ENCODE data around the gene BBS9. TPM values are rescaled to one million over a fixed set of nuclear protein-coding genes. Genes with fewer than 3 reads are reported as not detected.

Gene BBS9
- polyA plus RNA-seq, 1 donor from 2014 or later: 9.8 TPM

DNA sequence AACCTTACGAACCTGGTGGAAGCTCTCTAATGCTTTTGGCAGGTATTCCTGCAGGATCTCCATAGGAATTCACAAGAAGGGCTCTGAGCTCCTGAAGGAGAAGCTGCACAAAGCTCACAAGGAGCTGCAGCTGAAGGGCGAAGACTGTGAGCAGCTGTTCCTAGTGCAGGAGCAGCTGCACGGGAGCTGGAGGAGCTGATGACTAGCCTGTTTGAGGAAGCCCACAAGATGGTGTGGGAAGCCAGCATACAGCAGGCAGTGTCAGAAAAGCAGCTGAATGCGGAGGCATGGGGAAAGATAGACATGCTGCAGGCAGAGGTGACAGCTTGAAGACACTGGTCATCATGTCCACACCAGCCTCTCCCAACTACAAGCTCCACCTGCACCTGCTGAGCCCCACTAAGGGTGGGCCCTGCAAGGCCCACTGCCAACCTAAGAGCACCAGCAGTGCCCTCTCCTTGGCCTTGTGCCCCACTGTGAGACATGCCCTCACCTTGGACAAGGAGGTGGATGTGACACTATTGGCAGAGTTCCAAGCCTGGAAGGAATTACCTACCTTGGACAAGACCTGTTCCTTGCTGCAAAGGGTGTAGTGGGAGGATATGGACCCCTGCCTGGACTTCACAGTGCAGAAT is 250.6 kb downstream of the BBS9 start:
- Histone ChIP-seq H3K4me2 (ENCODE audit: low read length) (no peak overlapping the region), H3K36me3 (ENCODE audit: insufficient read depth, low read length) (no peaks in the 10 kb centered on the region), H3K27ac (ENCODE audit: low read length) (no peak overlapping the region), H4K20me1 (ENCODE audit: insufficient read depth) (no peaks in the 10 kb centered on the region), H3F3A (ENCODE audit: insufficient read depth, low read length, poor library complexity, severe bottlenecking) (no peaks in the 10 kb centered on the region), H3K9ac (ENCODE audit: low read length) (no peak overlapping the region), H3K79me2 (replicated peaks; ENCODE audit: insufficient read depth, low read length) (no peaks in the 10 kb centered on the region), H2AFZ (ENCODE audit: low read depth, low read length) (no peak overlapping the region), H3K27me3 (ENCODE audit: insufficient read depth, low read depth, low read length) (no peaks in the 10 kb centered on the region), H3K4me3 (ENCODE audit: low read length) (no peak overlapping the region), H3K9me3 (ENCODE audit: low read length) (no peaks in the 10 kb centered on the region), H3K9me2 (ENCODE audit: insufficient read depth, low read length) (no peaks in the 10 kb centered on the region)
- no peak for TF ChIP-seq EP300 (conservative IDR thresholded peaks at IDR 0.05; ENCODE audit: poor library complexity, severe bottlenecking)
- no peak for TF ChIP-seq POLR2AphosphoS5 (IDR thresholded peaks at IDR 0.05)
- TF ChIP-seq, protein P1, sequence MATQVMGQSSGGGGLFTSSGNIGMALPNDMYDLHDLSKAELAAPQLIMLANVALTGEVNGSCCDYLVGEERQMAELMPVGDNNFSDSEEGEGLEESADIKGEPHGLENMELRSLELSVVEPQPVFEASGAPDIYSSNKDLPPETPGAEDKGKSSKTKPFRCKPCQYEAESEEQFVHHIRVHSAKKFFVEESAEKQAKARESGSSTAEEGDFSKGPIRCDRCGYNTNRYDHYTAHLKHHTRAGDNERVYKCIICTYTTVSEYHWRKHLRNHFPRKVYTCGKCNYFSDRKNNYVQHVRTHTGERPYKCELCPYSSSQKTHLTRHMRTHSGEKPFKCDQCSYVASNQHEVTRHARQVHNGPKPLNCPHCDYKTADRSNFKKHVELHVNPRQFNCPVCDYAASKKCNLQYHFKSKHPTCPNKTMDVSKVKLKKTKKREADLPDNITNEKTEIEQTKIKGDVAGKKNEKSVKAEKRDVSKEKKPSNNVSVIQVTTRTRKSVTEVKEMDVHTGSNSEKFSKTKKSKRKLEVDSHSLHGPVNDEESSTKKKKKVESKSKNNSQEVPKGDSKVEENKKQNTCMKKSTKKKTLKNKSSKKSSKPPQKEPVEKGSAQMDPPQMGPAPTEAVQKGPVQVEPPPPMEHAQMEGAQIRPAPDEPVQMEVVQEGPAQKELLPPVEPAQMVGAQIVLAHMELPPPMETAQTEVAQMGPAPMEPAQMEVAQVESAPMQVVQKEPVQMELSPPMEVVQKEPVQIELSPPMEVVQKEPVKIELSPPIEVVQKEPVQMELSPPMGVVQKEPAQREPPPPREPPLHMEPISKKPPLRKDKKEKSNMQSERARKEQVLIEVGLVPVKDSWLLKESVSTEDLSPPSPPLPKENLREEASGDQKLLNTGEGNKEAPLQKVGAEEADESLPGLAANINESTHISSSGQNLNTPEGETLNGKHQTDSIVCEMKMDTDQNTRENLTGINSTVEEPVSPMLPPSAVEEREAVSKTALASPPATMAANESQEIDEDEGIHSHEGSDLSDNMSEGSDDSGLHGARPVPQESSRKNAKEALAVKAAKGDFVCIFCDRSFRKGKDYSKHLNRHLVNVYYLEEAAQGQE (IDR thresholded peaks at IDR 0.05; ENCODE audit: borderline replicate concordance): no peak
- TF ChIP-seq, protein P2, sequence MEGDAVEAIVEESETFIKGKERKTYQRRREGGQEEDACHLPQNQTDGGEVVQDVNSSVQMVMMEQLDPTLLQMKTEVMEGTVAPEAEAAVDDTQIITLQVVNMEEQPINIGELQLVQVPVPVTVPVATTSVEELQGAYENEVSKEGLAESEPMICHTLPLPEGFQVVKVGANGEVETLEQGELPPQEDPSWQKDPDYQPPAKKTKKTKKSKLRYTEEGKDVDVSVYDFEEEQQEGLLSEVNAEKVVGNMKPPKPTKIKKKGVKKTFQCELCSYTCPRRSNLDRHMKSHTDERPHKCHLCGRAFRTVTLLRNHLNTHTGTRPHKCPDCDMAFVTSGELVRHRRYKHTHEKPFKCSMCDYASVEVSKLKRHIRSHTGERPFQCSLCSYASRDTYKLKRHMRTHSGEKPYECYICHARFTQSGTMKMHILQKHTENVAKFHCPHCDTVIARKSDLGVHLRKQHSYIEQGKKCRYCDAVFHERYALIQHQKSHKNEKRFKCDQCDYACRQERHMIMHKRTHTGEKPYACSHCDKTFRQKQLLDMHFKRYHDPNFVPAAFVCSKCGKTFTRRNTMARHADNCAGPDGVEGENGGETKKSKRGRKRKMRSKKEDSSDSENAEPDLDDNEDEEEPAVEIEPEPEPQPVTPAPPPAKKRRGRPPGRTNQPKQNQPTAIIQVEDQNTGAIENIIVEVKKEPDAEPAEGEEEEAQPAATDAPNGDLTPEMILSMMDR (IDR thresholded peaks at IDR 0.05; ENCODE audit: poor library complexity, severe bottlenecking): no peak
- no peak for TF ChIP-seq RAD21 (conservative IDR thresholded peaks at IDR 0.05)
- no peak for TF ChIP-seq EZH2 (IDR thresholded peaks at IDR 0.05; ENCODE audit: borderline replicate concordance, insufficient read depth, low read length, poor library complexity, severe bottlenecking)
- no peak for TF ChIP-seq TAF1 (IDR thresholded peaks at IDR 0.05; ENCODE audit: low read depth)
- TF ChIP-seq MXI1 (conservative IDR thresholded peaks at IDR 0.05; ENCODE audit: poor library complexity, severe bottlenecking): no peak
- no peak for TF ChIP-seq SMC3 (conservative IDR thresholded peaks at IDR 0.05; ENCODE audit: poor library complexity)

DNA sequence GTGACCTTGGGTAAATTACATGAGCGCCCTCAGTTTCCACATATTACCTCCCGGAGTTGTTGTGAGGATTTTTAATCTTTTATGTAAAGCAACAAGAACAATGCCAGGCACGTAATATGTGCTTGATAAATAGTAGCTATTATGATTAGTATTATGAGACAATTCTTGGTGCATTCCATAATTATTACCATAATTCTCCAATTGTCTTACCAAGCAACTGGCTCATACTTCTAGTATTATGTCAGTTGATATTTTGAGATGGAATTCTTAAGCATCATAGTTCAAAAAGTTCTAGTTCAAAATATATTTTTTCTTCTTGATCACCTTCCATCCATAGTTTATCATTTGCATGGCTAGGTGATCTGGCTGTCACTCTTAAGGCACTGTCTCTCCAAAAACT is 259.0 kb downstream of the BBS9 start:
- TF ChIP-seq RAD21 (conservative IDR thresholded peaks at IDR 0.05) (no peak), POLR2AphosphoS5 (IDR thresholded peaks at IDR 0.05) (no peak), SMC3 (conservative IDR thresholded peaks at IDR 0.05; ENCODE audit: poor library complexity) (no peak), MXI1 (conservative IDR thresholded peaks at IDR 0.05; ENCODE audit: poor library complexity, severe bottlenecking) (no peak), TAF1 (IDR thresholded peaks at IDR 0.05; ENCODE audit: low read depth) (no peak), EP300 (conservative IDR thresholded peaks at IDR 0.05; ENCODE audit: poor library complexity, severe bottlenecking) (no peak), EZH2 (IDR thresholded peaks at IDR 0.05; ENCODE audit: borderline replicate concordance, insufficient read depth, low read length, poor library complexity, severe bottlenecking) (no peak)
- TF ChIP-seq, protein P2 (IDR thresholded peaks at IDR 0.05; ENCODE audit: poor library complexity, severe bottlenecking): no peak
- TF ChIP-seq, protein P1 (IDR thresholded peaks at IDR 0.05; ENCODE audit: borderline replicate concordance): no peak
- Histone ChIP-seq H3K9me2 (ENCODE audit: insufficient read depth, low read length) (no peaks in the 10 kb centered on the region), H3K4me2 (ENCODE audit: low read length) (no peak overlapping the region), H3K9me3 (ENCODE audit: low read length) (no peaks in the 10 kb centered on the region), H3K79me2 (replicated peaks; ENCODE audit: insufficient read depth, low read length) (no peaks in the 10 kb centered on the region), H3K9ac (ENCODE audit: low read length) (no peak overlapping the region), H4K20me1 (ENCODE audit: insufficient read depth) (no peaks in the 10 kb centered on the region), H3K27me3 (ENCODE audit: insufficient read depth, low read depth, low read length) (no peaks in the 10 kb centered on the region), H3K4me3 (ENCODE audit: low read length) (no peak overlapping the region), H2AFZ (ENCODE audit: low read depth, low read length) (no peak overlapping the region), H3K36me3 (ENCODE audit: insufficient read depth, low read length) (no peaks in the 10 kb centered on the region), H3K27ac (ENCODE audit: low read length) (no peak overlapping the region), H3F3A (ENCODE audit: insufficient read depth, low read length, poor library complexity, severe bottlenecking) (no peaks in the 10 kb centered on the region)

Data from neural cell (in vitro differentiated cells).